ENCODE measurements around the gene H1-8. TPM values are rescaled to one million over a fixed set of nuclear protein-coding genes. Genes with fewer than 3 reads are reported as not detected.
A peak's percentile ranks its signal among the peaks of the same experiment; 100 is the strongest.

The H1-8 gene
- total RNA-seq, 2 donors from 2014 or later, result not detected

GRCh38 chr3:129526121-129526900 lies 16.7 kb upstream of the H1-8 start:
- Histone ChIP-seq H3K36me3 (ENCODE audit: control insufficient read depth, insufficient read depth, low read length) (no peaks in the 10 kb centered on the region), H3K4me1 (ENCODE audit: control insufficient read depth, insufficient read depth, low read length) (peaks cover 14% of the 10 kb centered on the region), H3K9ac (ENCODE audit: extremely low read depth, low read length, poor library complexity, severe bottlenecking) (no peak overlapping the region), H3K27ac (ENCODE audit: low read depth, low read length) (peak overlapping the region; percentile 11), H3K27me3 (ENCODE audit: control insufficient read depth, insufficient read depth, low read length, poor library complexity, severe bottlenecking) (no peaks in the 10 kb centered on the region), H3K4me3 (ENCODE audit: low read length) (no peak overlapping the region), H3K9me3 (ENCODE audit: control insufficient read depth, low read length) (no peaks in the 10 kb centered on the region)
- TF ChIP-seq CTCF (conservative IDR thresholded peaks at IDR 0.05), result no peak
- 88 to 92% methylated on average over 2 to 12 of the region's 12 CpGs for WGBS, 2 experiments (ENCODE audit: insufficient coverage in 1 of 2, insufficient read length in 1 of 2)
- H3K9me3 Mint-ChIP-seq, result no peaks in the 10 kb centered on the region
- no peaks in the 10 kb centered on the region for H3K27me3 Mint-ChIP-seq (ENCODE audit: insufficient read depth)
- DNase-seq, result no peak
- peaks cover 31% of the 10 kb centered on the region for H3K4me1 Mint-ChIP-seq
- H3K36me3 Mint-ChIP-seq (ENCODE audit: low read depth), result no peaks in the 10 kb centered on the region
- H3K4me3 Mint-ChIP-seq, result no peak overlapping the region
- H3K27ac Mint-ChIP-seq, result no peak overlapping the region

GRCh38 chr3:129527262-129527661 lies 15.7 kb upstream of the H1-8 start:
- no peak overlapping the region for H3K9ac ChIP-seq (ENCODE audit: extremely low read depth, low read length, poor library complexity, severe bottlenecking)
- H3K27ac Mint-ChIP-seq, result no peak overlapping the region
- peaks cover 14% of the 10 kb centered on the region for H3K4me1 ChIP-seq (ENCODE audit: control insufficient read depth, insufficient read depth, low read length)
- 91 to 94% methylated on average over 9 to 11 of the region's 11 CpGs for WGBS, 2 experiments (ENCODE audit: insufficient coverage in 1 of 2, insufficient read length in 1 of 2)
- H3K27ac ChIP-seq (ENCODE audit: low read depth, low read length), result no peak overlapping the region
- no peaks in the 10 kb centered on the region for H3K36me3 ChIP-seq (ENCODE audit: control insufficient read depth, insufficient read depth, low read length)
- DNase-seq, result no peak
- H3K9me3 Mint-ChIP-seq, result no peaks in the 10 kb centered on the region
- no peaks in the 10 kb centered on the region for H3K36me3 Mint-ChIP-seq (ENCODE audit: low read depth)
- H3K4me3 ChIP-seq (ENCODE audit: low read length), result no peak overlapping the region
- H3K4me1 Mint-ChIP-seq, result peaks cover 34% of the 10 kb centered on the region
- no peaks in the 10 kb centered on the region for H3K9me3 ChIP-seq (ENCODE audit: control insufficient read depth, low read length)
- H3K27me3 ChIP-seq (ENCODE audit: control insufficient read depth, insufficient read depth, low read length, poor library complexity, severe bottlenecking), result no peaks in the 10 kb centered on the region
- TF ChIP-seq CTCF (conservative IDR thresholded peaks at IDR 0.05), result no peak
- H3K4me3 Mint-ChIP-seq, result no peak overlapping the region
- H3K27me3 Mint-ChIP-seq (ENCODE audit: insufficient read depth), result no peaks in the 10 kb centered on the region

DNA sequence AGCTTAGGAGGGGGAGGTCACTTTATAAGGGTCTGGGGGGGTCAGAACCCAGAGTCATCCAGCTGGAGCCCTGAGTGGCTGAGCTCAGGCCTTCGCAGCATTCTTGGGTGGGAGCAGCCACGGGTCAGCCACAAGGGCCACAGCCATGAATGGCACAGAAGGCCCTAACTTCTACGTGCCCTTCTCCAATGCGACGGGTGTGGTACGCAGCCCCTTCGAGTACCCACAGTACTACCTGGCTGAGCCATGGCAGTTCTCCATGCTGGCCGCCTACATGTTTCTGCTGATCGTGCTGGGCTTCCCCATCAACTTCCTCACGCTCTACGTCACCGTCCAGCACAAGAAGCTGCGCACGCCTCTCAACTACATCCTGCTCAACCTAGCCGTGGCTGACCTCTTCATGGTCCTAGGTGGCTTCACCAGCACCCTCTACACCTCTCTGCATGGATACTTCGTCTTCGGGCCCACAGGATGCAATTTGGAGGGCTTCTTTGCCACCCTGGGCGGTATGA lies 14.3 kb upstream of the H1-8 start, which contains the start of gene RHO:
Gene RHO (plus strand): TSS at position 51 of the 512 bp plus-strand sequence. CDS start 95 bp downstream, at position 146.
- Histone ChIP-seq H3K36me3 (ENCODE audit: control insufficient read depth, insufficient read depth, low read length) (no peaks in the 10 kb centered on the region), H3K9ac (ENCODE audit: extremely low read depth, low read length, poor library complexity, severe bottlenecking) (no peak within 1 kb of the TSS), H3K27ac (ENCODE audit: low read depth, low read length) (no peak within 1 kb of the TSS), H3K4me1 (ENCODE audit: control insufficient read depth, insufficient read depth, low read length) (peaks cover 18% of the 10 kb centered on the region), H3K27me3 (ENCODE audit: control insufficient read depth, insufficient read depth, low read length, poor library complexity, severe bottlenecking) (no peaks in the 10 kb centered on the region), H3K9me3 (ENCODE audit: control insufficient read depth, low read length) (no peaks in the 10 kb centered on the region), H3K4me3 (ENCODE audit: low read length) (no peak within 1 kb of the TSS)
- H3K27ac Mint-ChIP-seq, result peak within 1 kb of the TSS; percentile 76
- DNase-seq, result no peak
- no peaks in the 10 kb centered on the region for H3K27me3 Mint-ChIP-seq (ENCODE audit: insufficient read depth)
- H3K9me3 Mint-ChIP-seq, result no peaks in the 10 kb centered on the region
- TF ChIP-seq CTCF (conservative IDR thresholded peaks at IDR 0.05), result no peak
- H3K4me1 Mint-ChIP-seq, result peaks cover 34% of the 10 kb centered on the region
- WGBS, 2 experiments (ENCODE audit: insufficient coverage in 1 of 2, insufficient read length in 1 of 2), result 96% methylated on average over 14 to 18 of the region's 18 CpGs
- H3K36me3 Mint-ChIP-seq (ENCODE audit: low read depth), result no peaks in the 10 kb centered on the region
- H3K4me3 Mint-ChIP-seq, result no peak within 1 kb of the TSS

Measured in endodermal cell (in vitro differentiated cells).